Measurements from ENCODE around the gene FAM131A. TPM values are rescaled to one million over a fixed set of nuclear protein-coding genes. Genes with fewer than 3 reads are reported as not detected.
"Not testable (repeated sequence)": the region's sequence is repeated elsewhere in the genome, so short reads cannot be mapped to it uniquely, and the experiment has no call there.

FAM131A gene
- total RNA-seq, 8 experiments from 2014 or later: 7.1 to 46.1 (median 30.7) TPM

DNA sequence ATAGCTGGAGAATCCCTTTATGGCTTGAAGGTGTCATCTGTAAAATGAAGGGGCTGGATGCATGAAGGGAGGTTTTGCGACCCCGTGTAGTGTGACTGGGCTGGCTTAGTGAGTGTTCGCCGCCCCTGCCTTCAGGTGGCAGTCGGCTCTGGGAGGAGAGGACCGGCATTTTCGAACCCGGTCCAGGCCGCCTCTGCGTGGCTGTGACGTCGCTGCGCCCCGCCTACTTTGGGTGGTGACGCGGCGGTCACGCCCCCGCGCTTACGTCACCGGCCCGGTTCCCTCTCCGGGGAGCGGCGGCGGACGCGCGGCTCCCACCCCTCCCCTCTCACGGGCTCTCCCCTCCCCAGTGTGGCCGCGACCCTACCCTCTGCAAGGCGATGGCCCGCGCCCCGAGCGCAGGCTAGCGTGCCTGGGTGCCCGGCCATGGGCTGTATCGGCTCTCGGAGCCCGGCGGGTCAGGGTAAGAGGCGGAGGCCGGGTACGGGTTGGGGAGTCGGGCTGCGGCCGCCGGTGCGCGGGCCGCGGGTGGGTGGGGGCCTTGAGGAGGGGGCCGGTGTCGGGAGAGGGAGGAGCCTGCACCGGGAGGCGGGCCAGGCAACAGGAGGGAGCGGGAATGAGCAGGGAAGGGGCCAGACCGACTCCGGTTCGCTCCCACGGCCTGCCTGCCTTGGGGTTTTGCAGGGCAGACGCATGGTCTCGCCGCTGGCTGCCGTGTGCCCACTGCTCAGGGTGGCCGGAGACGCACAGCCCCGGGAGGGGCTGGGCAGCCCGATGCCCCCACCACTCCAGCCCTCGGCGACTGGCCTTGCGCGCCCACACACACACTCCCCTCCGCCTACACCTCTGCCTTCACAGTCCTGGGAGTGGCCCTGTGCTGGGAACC is 1.5 kb upstream of the FAM131A start:
- peak; percentile 49 to 72 (median 57) for ATAC-seq (replicated peaks in 6 of 8)
- in situ Hi-C loops (cut with MboI; ENCODE audit: low pct_unique_long_range_greater_than_20kb in 2 of 9, low sequenced_read_pairs in 9 of 9, unreplicated experiment in 9 of 9): no loop called here
- peak overlapping the region; percentile 96 to 97 for H3K27ac ChIP-seq
- WGBS, 10 experiments: 0 to 6% (median 3%) methylated on average over 1 to 8 of the region's 77 CpGs; no CpG with 5 or more reads in 4 of the 10 experiments
- H3K4me3 ChIP-seq: peak overlapping the region; percentile 75 to 94 (median 83)
- peaks cover 25 to 28% of the 10 kb centered on the region in 2 donors for H3K4me1 ChIP-seq (replicated peaks in 1 of 2)

DNA sequence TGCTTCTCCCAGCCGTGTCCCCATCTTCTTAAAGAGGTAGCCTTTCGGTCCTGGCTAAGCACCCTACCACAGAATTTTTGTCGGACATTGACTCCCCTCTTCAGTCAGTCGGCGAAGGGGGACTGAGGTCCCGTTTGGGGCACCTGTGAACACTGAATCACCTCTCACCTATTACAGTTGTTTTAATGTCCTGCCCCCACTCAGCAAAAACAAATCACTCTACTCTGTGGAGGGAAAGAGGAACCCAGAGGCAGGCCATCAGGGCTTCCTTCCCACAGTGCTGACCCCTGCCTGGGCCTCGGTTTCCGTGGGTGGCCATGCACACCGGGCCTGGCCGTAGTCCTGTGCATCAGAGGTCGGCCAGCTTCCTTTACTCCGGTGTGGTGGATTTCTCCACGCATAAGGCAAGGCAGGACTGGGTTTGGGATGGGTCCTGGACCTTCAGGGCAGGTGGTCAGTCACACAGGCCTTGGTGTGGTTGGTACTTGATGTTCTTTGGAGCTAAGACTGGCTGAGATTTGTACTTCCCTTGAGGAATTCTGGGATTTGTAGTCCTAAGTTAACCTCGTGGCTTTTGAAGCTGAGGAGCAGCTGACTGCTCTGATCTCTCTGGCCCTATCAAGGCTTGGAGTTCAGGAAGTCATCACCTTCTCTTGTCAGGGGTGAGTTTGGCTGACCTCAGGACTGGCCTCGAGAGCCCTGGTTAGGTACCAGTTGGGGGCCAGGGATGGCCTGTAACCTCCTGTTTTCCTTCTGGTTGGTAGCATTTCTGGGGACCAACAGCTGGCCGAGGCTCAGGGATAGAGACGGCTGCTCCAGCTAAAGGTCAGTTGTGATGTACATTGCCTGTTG is 627 bp upstream of the FAM131A start:
- peak in 3 of 8 experiments; percentile 6 to 16 (median 11) for ATAC-seq (replicated peaks in 6 of 8)
- H3K4me1 ChIP-seq (replicated peaks in 1 of 2): peaks cover 25 to 28% of the 10 kb centered on the region in 2 donors
- 0 to 100% (median 18%) methylated on average over 1 to 6 of the region's 17 CpGs; no CpG with 5 or more reads in 2 of the 10 experiments for whole genome bisulfite sequencing, 10 experiments
- H3K27ac ChIP-seq: peak overlapping the region; percentile 96 to 97
- in situ Hi-C loops (cut with MboI; ENCODE audit: low pct_unique_long_range_greater_than_20kb in 2 of 9, low sequenced_read_pairs in 9 of 9, unreplicated experiment in 9 of 9): no loop called here
- H3K4me3 ChIP-seq: peak overlapping the region; percentile 75 to 94 (median 83)

GRCh38 chr3:184337981-184338380 is 581 bp downstream of the FAM131A start:
- 60 to 86% (median 73%) methylated on average over 2 to 4 of the region's 7 CpGs; no CpG with 5 or more reads in 4 of the 10 experiments for WGBS, 10 experiments
- ATAC-seq (replicated peaks in 6 of 8): no peak
- peaks cover 25 to 28% of the 10 kb centered on the region in 2 donors for H3K4me1 ChIP-seq (replicated peaks in 1 of 2)

DNA sequence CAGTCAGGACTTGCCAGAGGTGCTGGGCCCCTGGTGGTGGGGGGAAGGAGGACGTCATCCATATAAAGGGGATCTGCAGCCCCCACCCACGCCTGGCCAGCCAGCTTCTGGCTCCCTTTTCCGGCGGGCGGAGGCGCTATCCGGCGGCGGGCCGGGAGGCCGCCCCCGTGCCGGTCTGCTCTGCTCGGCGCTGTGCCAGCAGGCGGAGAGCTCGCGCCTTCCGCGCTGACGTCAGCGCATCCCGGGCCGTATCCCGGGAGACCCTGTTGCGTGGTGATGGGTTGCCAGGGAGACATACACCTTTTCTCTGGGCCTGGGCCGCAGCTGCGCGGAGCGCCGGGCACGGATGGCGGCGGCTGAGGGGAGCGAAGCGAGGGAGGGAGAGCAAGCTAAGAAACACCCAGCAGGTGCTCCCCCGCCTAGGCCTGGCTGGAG is 1.1 kb downstream of the FAM131A start:
- in situ Hi-C loops (cut with MboI; ENCODE audit: low pct_unique_long_range_greater_than_20kb in 2 of 9, low sequenced_read_pairs in 9 of 9, unreplicated experiment in 9 of 9): no loop called here
- Histone ChIP-seq H3K4me1 (replicated peaks in 1 of 2) (peaks cover 25 to 28% of the 10 kb centered on the region in 2 donors), H3K4me3 (peak overlapping the region; percentile 25 to 79 (median 37)), H3K27ac (peak overlapping the region; percentile 74 to 96)
- WGBS, 10 experiments: 0% methylated on average over 1 to 11 of the region's 37 CpGs; no CpG with 5 or more reads in 7 of the 10 experiments
- peak in 6 of 8 experiments; percentile 5 to 85 (median 79) for ATAC-seq (replicated peaks in 6 of 8)

More at GRCh38 chr3:184337981-184338380, 581 bp downstream of the FAM131A start:
- in situ Hi-C loops (cut with MboI; ENCODE audit: low pct_unique_long_range_greater_than_20kb in 2 of 9, low sequenced_read_pairs in 9 of 9, unreplicated experiment in 9 of 9): no loop called here
- H3K4me3 ChIP-seq: peak overlapping the region; percentile 13 to 79 (median 37)
- peak overlapping the region; percentile 74 to 96 for H3K27ac ChIP-seq

DNA sequence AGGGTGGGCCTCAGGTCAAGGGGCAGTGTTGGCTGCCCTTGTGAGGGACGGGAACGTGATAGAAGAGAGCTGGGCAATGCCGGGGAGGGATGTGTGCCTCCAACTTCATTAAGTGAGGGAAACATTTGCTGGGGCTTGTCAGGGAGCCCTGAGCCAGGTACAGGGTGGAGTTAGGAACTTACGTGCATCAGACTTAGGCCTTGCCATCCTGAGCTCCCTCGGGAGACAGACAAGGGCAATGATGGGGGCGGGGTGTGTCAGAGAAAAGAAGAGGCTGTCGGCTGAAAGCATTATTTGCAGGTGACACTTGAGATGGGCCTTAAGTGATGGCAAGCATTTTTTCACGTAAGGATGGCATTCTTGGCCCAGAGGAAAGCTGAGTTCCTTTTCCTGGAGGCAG is 1.6 kb downstream of the FAM131A start:
- Histone ChIP-seq H3K4me3 (peak overlapping the region; percentile 25 to 79 (median 37)), H3K4me1 (replicated peaks in 1 of 2) (peaks cover 25 to 28% of the 10 kb centered on the region in 2 donors), H3K27ac (peak overlapping the region; percentile 55 to 71)
- 29 to 100% (median 51%) methylated on average over 1 to 7 of the region's 8 CpGs; no CpG with 5 or more reads in 3 of the 10 experiments for WGBS, 10 experiments
- in situ Hi-C loops (cut with MboI; ENCODE audit: low pct_unique_long_range_greater_than_20kb in 2 of 9, low sequenced_read_pairs in 9 of 9, unreplicated experiment in 9 of 9): no loop called here
- ATAC-seq (replicated peaks in 6 of 8): no peak

- Histone ChIP-seq H3K4me1 (replicated peaks in 1 of 2) (peaks cover 25 to 28% of the 10 kb centered on the region in 2 donors), H3K4me3 (peak overlapping the region; percentile 25 to 79 (median 37)), H3K27ac (peak overlapping the region; percentile 55 to 71)
- in situ Hi-C loops (cut with MboI; ENCODE audit: low pct_unique_long_range_greater_than_20kb in 2 of 9, low sequenced_read_pairs in 9 of 9, unreplicated experiment in 9 of 9); ATAC-seq (replicated peaks in 6 of 8): not testable (repeated sequence)
- 82 to 100% (median 96%) methylated on average over 1 to 12 of the region's 19 CpGs for WGBS, 10 experiments
Measured at GRCh38 chr3:184339451-184340135, 2.2 kb downstream of the FAM131A start.

DNA sequence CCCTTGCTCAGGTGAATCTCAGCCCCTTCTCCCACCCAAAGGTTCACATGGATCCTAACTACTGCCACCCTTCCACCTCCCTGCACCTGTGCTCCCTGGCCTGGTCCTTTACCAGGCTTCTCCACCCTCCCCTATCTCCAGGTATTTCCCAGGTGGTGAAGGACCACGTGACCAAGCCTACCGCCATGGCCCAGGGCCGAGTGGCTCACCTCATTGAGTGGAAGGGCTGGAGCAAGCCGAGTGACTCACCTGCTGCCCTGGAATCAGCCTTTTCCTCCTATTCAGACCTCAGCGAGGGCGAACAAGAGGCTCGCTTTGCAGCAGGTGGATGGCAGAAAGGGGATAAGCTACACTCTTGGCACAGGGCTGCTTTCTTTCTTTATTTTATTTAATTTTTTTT is 4.5 kb downstream of the FAM131A start:
- in situ Hi-C loops (cut with MboI; ENCODE audit: low pct_unique_long_range_greater_than_20kb in 2 of 9, low sequenced_read_pairs in 9 of 9, unreplicated experiment in 9 of 9): no loop called here
- Histone ChIP-seq H3K4me1 (replicated peaks in 1 of 2) (peaks cover 37 to 43% of the 10 kb centered on the region in 2 donors), H3K4me3 (no peak overlapping the region), H3K27ac (no peak overlapping the region)
- ATAC-seq (replicated peaks in 6 of 8): no peak
- 65 to 100% (median 93%) methylated on average over 1 to 6 of the region's 7 CpGs; no CpG with 5 or more reads in 4 of the 10 experiments for WGBS, 10 experiments

GRCh38 chr3:184343200-184343876 is 5.9 kb downstream of the FAM131A start:
- WGBS, 10 experiments: 20 to 80% (median 80%) methylated on average over 1 to 2 of the region's 5 CpGs; no CpG with 5 or more reads in 6 of the 10 experiments
- in situ Hi-C loops (cut with MboI; ENCODE audit: low pct_unique_long_range_greater_than_20kb in 2 of 9, low sequenced_read_pairs in 9 of 9, unreplicated experiment in 9 of 9): no loop called here
- Histone ChIP-seq H3K27ac (no peak overlapping the region), H3K4me3 (no peak overlapping the region), H3K4me1 (replicated peaks in 1 of 2) (peaks cover 23 to 30% of the 10 kb centered on the region in 2 donors)
- ATAC-seq (replicated peaks in 6 of 8): no peak

GRCh38 chr3:184344579-184345316 is 7.3 kb downstream of the FAM131A start:
- WGBS, 10 experiments: 80% methylated on average over 3 of the region's 24 CpGs; no CpG with 5 or more reads in 9 of the 10 experiments
- peak in 5 of 8 experiments; percentile 12 to 41 (median 18) for ATAC-seq (replicated peaks in 6 of 8)
- H3K27ac ChIP-seq: peak overlapping the region in 1 of 2 donors; percentile 49
- in situ Hi-C loops (cut with MboI; ENCODE audit: low pct_unique_long_range_greater_than_20kb in 2 of 9, low sequenced_read_pairs in 9 of 9, unreplicated experiment in 9 of 9): no loop called here
- no peak overlapping the region for H3K4me3 ChIP-seq
- peaks cover 16 to 20% of the 10 kb centered on the region in 2 donors for H3K4me1 ChIP-seq (replicated peaks in 1 of 2)

GRCh38 chr3:184345317-184346144 is 8.1 kb downstream of the FAM131A start:
- H3K4me1 ChIP-seq (replicated peaks in 1 of 2): peaks cover 12 to 16% of the 10 kb centered on the region in 2 donors
- no peak overlapping the region for H3K4me3 ChIP-seq
- peak; percentile 83 to 93 (median 90) for ATAC-seq (replicated peaks in 6 of 8)
- H3K27ac ChIP-seq: peak overlapping the region in 1 of 2 donors; percentile 49
- in situ Hi-C loops (cut with MboI; ENCODE audit: low pct_unique_long_range_greater_than_20kb in 2 of 9, low sequenced_read_pairs in 9 of 9, unreplicated experiment in 9 of 9): no loop called here
- WGBS, 10 experiments: 0 to 38% (median 17%) methylated on average over 1 to 11 of the region's 14 CpGs; no CpG with 5 or more reads in 1 of the 10 experiments
